Right lobe of liver (tissue), 6 donors: ENCODE measurements around the gene EPB41. TPM values are rescaled to one million over a fixed set of nuclear protein-coding genes. Genes with fewer than 3 reads are reported as not detected.

Experiments used
- ATAC-seq, 4 donors: fragments of 200-7000 bp; cut with Tn5 transposase; one replicate each; pipeline ENCODE4 v1.9.1; 2020; ENCODE audit warnings: mild to moderate bottlenecking in 4 of 4, moderate library complexity in 4 of 4
- DNase-seq, 3 donors: peaks; one replicate each; pipeline ENCODE4 v3.0.0-alpha.2; 2020
- H3K27ac ChIP-seq, 3 donors: fragments of 200-600 bp; one replicate each; pipeline ENCODE4 v1.8.0; 2022
- H3K27me3 ChIP-seq, 2 donors: fragments of 200-600 bp; one replicate each; pipeline ENCODE4 v1.8.0; 2022
- H3K36me3 ChIP-seq, 4 donors: fragments of 200-600 bp; sonication (generic) in 1 of 4; one replicate each; pipeline versions ENCODE4 v1.5.1 to v1.8.0; 2017 to 2022; ENCODE audit warnings: control low read depth in 1 of 4
- H3K4me1 ChIP-seq, 4 donors: fragments of 200-600 bp; sonication (generic) in 1 of 4; one replicate each; pipeline versions ENCODE4 v1.5.1 to v1.8.0; 2017 to 2022; ENCODE audit warnings: control low read depth in 1 of 4
- H3K4me3 ChIP-seq, 3 donors: fragments of 200-600 bp; one replicate each; pipeline ENCODE4 v1.8.0; 2022
- H3K9me3 ChIP-seq, 4 donors: fragments of 200-600 bp; sonication (generic) in 1 of 4; one replicate each; pipeline versions ENCODE4 v1.5.1 to v1.8.0; 2017 to 2022; ENCODE audit warnings: control low read depth in 1 of 4
- CTCF ChIP-seq, 4 donors: fragments of 200-600 bp in 3 of 4; fragments of 450-650 bp in 1 of 4; IDR thresholded peaks; one replicate each; pipeline versions ENCODE4 v1.5.1 to v1.8.0; 2016 to 2022; ENCODE audit warnings: antibody characterized with exemption in 4 of 4, mild to moderate bottlenecking in 2 of 4
- POLR2A ChIP-seq: fragments of 450-650 bp; IDR thresholded peaks from one replicate; pipeline ENCODE4 v1.6.1; 2017; ENCODE audit warnings: antibody characterized with exemption, mild to moderate bottlenecking
- WGBS: methylation state at CpG from one replicate; pipeline ENCODE4 v1.1.6; 2018; ENCODE audit warnings: low coverage, low lambda C conversion rate; ENCODE audit not compliant: insufficient coverage; ENCODE audit errors: missing lambda C conversion rate; 5-methylcytosine and 5-hydroxymethylcytosine counted together
- intact Hi-C, 2 donors: fragments of 100-400 bp; cut with DNase I; formaldehyde crosslinking; loops; one replicate each; pipeline versions ENCODE4 v1.11.2 to v1.14.1; 2022
- total RNA-seq, 6 experiments: library from RNA; depleted of rRNA in 2 of 6; stranded (reverse); fragments of >200 nt in 2 of 6; fragmentation: NEBNext Ultra II Directional in 3 of 6; extraction: Animal tissue kit (Norgen Biotek cat#: 25700) in 3 of 6; gene quantifications; one replicate each; pipeline versions ENCODE4 v1.1.0 to v1.2.4, GENCODE V29; 2016 to 2023
- donor health status: DM: no; HTN: yes; CAD: no.
- donor health status: DM: no; HTN: no; CAD: no.
- donor health status: DM: no; HTN: no; CAD: no.
- donor health status: DM: no; HTN: yes; CAD: no.
- donor health status: DM: no; HTN: yes; CAD: no.

Gene EPB41
- total RNA-seq, 6 experiments from 2014 or later: 35.3 to 58.7 (median 49.2) TPM

GRCh38 chr1:28971980-28972771 lies 57.8 kb downstream of the EPB41 start:
- ATAC-seq (peak in 1 of 4 donors; percentile 30), DNase-seq (no peak)
- H3K27ac ChIP-seq: peak overlapping the region in 1 of 3 donors; percentile 80
- no peaks in the 10 kb centered on the region for H3K9me3 ChIP-seq
- intact Hi-C loops: no loop called here
- peaks cover 0 to 23% (median 9%) of the 10 kb centered on the region in 4 donors for H3K4me1 ChIP-seq
- no peak overlapping the region for H3K4me3 ChIP-seq
- TF ChIP-seq CTCF (IDR thresholded peaks at IDR 0.05) (no peak), POLR2A (no peak)
- no peaks in the 10 kb centered on the region for H3K27me3 ChIP-seq
- H3K36me3 ChIP-seq: no peaks in the 10 kb centered on the region
- WGBS: 82% methylated on average over 7 of the region's 9 CpGs

GRCh38 chr1:28973596-28974421 lies 59.4 kb downstream of the EPB41 start:
- H3K4me1 ChIP-seq: peaks cover 0 to 19% (median 8%) of the 10 kb centered on the region in 4 donors
- DNase-seq (no peak), ATAC-seq (peak; percentile 68 to 75 (median 72))
- WGBS: 30% methylated on average over 3 of the region's 3 CpGs
- peak overlapping the region; percentile 73 to 80 (median 75) for H3K27ac ChIP-seq
- no peaks in the 10 kb centered on the region for H3K27me3 ChIP-seq
- no peaks in the 10 kb centered on the region for H3K36me3 ChIP-seq
- intact Hi-C loops: no loop called here
- no peak for TF ChIP-seq CTCF (IDR thresholded peaks at IDR 0.05)
- TF ChIP-seq POLR2A: no peak
- H3K4me3 ChIP-seq: no peak overlapping the region
- no peaks in the 10 kb centered on the region for H3K9me3 ChIP-seq

GRCh38 chr1:28974432-28974831 lies 60.1 kb downstream of the EPB41 start:
- H3K36me3 ChIP-seq: no peaks in the 10 kb centered on the region
- 88% methylated on average over 2 of the region's 2 CpGs for WGBS
- H3K9me3 ChIP-seq: no peaks in the 10 kb centered on the region
- H3K4me3 ChIP-seq: no peak overlapping the region
- intact Hi-C loops: no loop called here
- peaks cover 0 to 19% (median 8%) of the 10 kb centered on the region in 4 donors for H3K4me1 ChIP-seq
- H3K27me3 ChIP-seq: no peaks in the 10 kb centered on the region
- TF ChIP-seq CTCF (IDR thresholded peaks at IDR 0.05): no peak
- TF ChIP-seq POLR2A: no peak
- ATAC-seq: no peak
- H3K27ac ChIP-seq: peak overlapping the region; percentile 73 to 80 (median 75)
- no peak for DNase-seq

GRCh38 chr1:28976248-28976647 lies 61.9 kb downstream of the EPB41 start:
- Histone ChIP-seq H3K27me3 (no peaks in the 10 kb centered on the region), H3K4me1 (peaks cover 0 to 17% (median 8%) of the 10 kb centered on the region in 4 donors), H3K9me3 (no peaks in the 10 kb centered on the region), H3K4me3 (no peak overlapping the region), H3K27ac (no peak overlapping the region), H3K36me3 (no peaks in the 10 kb centered on the region)
- WGBS: 100% methylated on average over 2 of the region's 2 CpGs
- intact Hi-C loops: no loop called here
- ATAC-seq: no peak
- TF ChIP-seq POLR2A (no peak), CTCF (IDR thresholded peaks at IDR 0.05) (no peak)
- no peak for DNase-seq
